Retinal pigment epithelial cell (primary cell): Measurements from ENCODE around the gene CPA5.
A peak's percentile ranks its signal among the peaks of the same experiment; 100 is the strongest.

Experiments
- DNase-seq: peaks from one replicate; pipeline ENCODE4 v3.0.0-alpha.2; 2010; ENCODE audit warnings: low read depth
- H3K4me3 ChIP-seq: 2 replicates; pipeline ENCODE4 v1.5.1; 2011; ENCODE audit warnings: mild to moderate bottlenecking, low read length, control low read depth, moderate library complexity
- CTCF ChIP-seq: conservative IDR thresholded peaks from 2 replicates; pipeline ENCODE4 v1.5.1; 2011; ENCODE audit warnings: low read depth, low read length, control low read depth, inconsistent platforms

CPA5 gene

DNA sequence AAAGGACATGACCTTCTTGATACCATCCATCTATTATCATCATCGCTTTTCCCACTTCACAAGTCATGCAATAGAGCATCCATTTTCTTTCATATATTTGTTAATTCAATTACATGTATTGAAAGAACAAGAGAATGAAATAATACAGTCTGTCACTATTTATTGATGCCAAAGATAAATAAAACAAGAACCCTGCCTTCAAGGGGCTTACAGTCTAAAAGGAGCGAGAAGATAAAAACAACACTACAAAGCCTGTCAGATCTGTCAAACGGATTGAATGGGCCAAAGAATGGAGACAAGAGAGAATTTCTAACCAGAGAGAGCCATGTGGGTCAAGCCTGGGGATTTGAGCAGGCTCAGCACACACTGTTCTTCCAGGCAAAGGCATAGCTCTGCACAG is 15.9 kb downstream of the CPA5 start:
- no peak overlapping the region for H3K4me3 ChIP-seq
- TF ChIP-seq CTCF, result no peak
- DNase-seq, result no peak

GRCh38 chr7:130361681-130362080 is 17.1 kb downstream of the CPA5 start:
- TF ChIP-seq CTCF, result no peak
- DNase-seq, result no peak
- H3K4me3 ChIP-seq, result no peak overlapping the region

DNA sequence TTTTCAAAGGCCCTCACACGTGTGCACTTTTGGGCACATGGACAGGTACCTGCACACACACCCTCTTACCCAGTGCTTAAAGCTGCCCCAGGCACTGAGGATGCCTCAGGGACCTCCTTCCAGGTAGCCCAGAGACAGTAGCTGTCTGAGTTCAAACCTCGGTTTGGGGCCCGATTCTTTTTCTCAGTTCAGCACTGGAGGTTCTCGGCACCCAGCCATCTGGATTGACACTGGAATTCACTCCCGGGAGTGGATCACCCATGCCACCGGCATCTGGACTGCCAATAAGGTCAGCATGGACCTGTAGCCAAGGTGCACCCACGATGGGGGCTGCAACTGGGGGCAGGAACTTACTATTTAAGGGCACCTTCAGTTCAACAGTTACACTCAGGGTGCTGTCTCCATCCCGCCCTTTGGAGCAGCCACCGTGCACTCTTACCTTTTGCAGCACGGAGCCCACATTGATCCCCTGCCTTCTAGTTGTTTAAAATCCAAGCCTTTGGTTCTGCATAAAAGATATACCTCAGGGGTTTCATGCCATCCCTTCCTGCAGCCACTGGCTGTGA is 17.7 kb downstream of the CPA5 start:
- no peak for DNase-seq
- no peak overlapping the region for H3K4me3 ChIP-seq
- no peak for TF ChIP-seq CTCF

- no peak overlapping the region for H3K4me3 ChIP-seq
- no peak for TF ChIP-seq CTCF
- peak; percentile 95 for DNase-seq
These were observed 18.6 kb downstream of the CPA5 start for GRCh38 chr7:130363026-130363847.

- H3K4me3 ChIP-seq, result no peak overlapping the region
- no peak for DNase-seq
- no peak for TF ChIP-seq CTCF
These were observed 19.8 kb downstream of the CPA5 start for GRCh38 chr7:130364451-130364850.

- no peak for DNase-seq
- TF ChIP-seq CTCF, result no peak
- H3K4me3 ChIP-seq, result no peak overlapping the region
These were observed 20.5 kb downstream of the CPA5 start for GRCh38 chr7:130365088-130365487.
